Mesendoderm (in vitro differentiated cells): Measurements from ENCODE around the gene RAB31.

Experiments used
- DNase-seq: peaks from one replicate; pipeline ENCODE4 v3.0.0; 2013
- H2AK5ac ChIP-seq: 2 replicates; pipeline ENCODE4 v1.6.1; 2013; ENCODE audit warnings: low read length, inconsistent platforms
- H2BK120ac ChIP-seq: 2 replicates; pipeline ENCODE4 v1.6.1; 2013; ENCODE audit warnings: low read depth, mild to moderate bottlenecking, low read length, moderate library complexity, mixed read lengths
- H2BK15ac ChIP-seq: replicated peaks from 2 replicates; pipeline ENCODE4 v1.6.1; 2013; ENCODE audit warnings: low read depth, mild to moderate bottlenecking, moderate library complexity
- H2BK5ac ChIP-seq: 2 replicates; pipeline ENCODE4 v1.6.1; 2013; ENCODE audit warnings: low read length, inconsistent platforms
- H3K18ac ChIP-seq: 2 replicates; pipeline ENCODE4 v1.6.1; 2013; ENCODE audit warnings: mild to moderate bottlenecking, low read length, mixed read lengths
- H3K23ac ChIP-seq: one replicate; pipeline ENCODE4 v1.6.1; 2013; ENCODE audit warnings: low read length
- H3K27ac ChIP-seq: 2 replicates; pipeline ENCODE4 v1.5.1; 2013; ENCODE audit warnings: low read depth, mild to moderate bottlenecking, inconsistent platforms, low read length, moderate library complexity
- H3K27me3 ChIP-seq: 2 replicates; pipeline ENCODE4 v1.6.1; 2013; ENCODE audit warnings: low read length, control low read depth, mild to moderate bottlenecking, inconsistent platforms; ENCODE audit not compliant: insufficient read depth, poor library complexity
- H3K36me3 ChIP-seq: 2 replicates; pipeline ENCODE4 v1.6.1; 2013; ENCODE audit warnings: low read length, inconsistent platforms; ENCODE audit not compliant: control insufficient read depth, insufficient read depth
- H3K4ac ChIP-seq: one replicate; pipeline ENCODE4 v1.6.1; 2013; ENCODE audit warnings: low read depth, mild to moderate bottlenecking, low read length, moderate library complexity
- H3K4me1 ChIP-seq: 2 replicates; pipeline ENCODE4 v1.6.1; 2013; ENCODE audit warnings: low read depth, low read length, inconsistent platforms; ENCODE audit not compliant: control insufficient read depth
- H3K4me2 ChIP-seq: 2 replicates; pipeline ENCODE4 v1.6.1; 2013; ENCODE audit warnings: low read length
- H3K4me3 ChIP-seq: 2 replicates; pipeline ENCODE4 v1.5.1; 2013; ENCODE audit warnings: mild to moderate bottlenecking, low read length
- H3K56ac ChIP-seq: one replicate; pipeline ENCODE4 v1.6.1; 2013; ENCODE audit warnings: low read length
- H3K79me1 ChIP-seq: 2 replicates; pipeline ENCODE4 v1.6.1; 2013; ENCODE audit warnings: low read length, inconsistent platforms
- H3K79me2 ChIP-seq: 2 replicates; pipeline ENCODE4 v1.6.1; 2013; ENCODE audit warnings: mild to moderate bottlenecking, low read length; ENCODE audit not compliant: control insufficient read depth, insufficient read depth
- H3K9ac ChIP-seq: 2 replicates; pipeline ENCODE4 v1.6.1; 2013; ENCODE audit warnings: low read length, inconsistent platforms
- H4K5ac ChIP-seq: one replicate; pipeline ENCODE4 v1.6.1; 2013; ENCODE audit warnings: low read length
- H4K8ac ChIP-seq: one replicate; pipeline ENCODE4 v1.6.1; 2013; ENCODE audit warnings: low read depth, mild to moderate bottlenecking, control low read depth, low read length, moderate library complexity
- WGBS: extraction: QIAGEN DNeasy Blood & Tissue Kit; methylation state at CpG from one replicate; pipeline ENCODE4 v1.1.7; 2013; ENCODE audit warnings: low lambda C conversion rate, missing lambda C conversion rate; ENCODE audit not compliant: insufficient coverage; ENCODE audit errors: extremely low coverage; 5-methylcytosine and 5-hydroxymethylcytosine counted together

Gene RAB31

DNA sequence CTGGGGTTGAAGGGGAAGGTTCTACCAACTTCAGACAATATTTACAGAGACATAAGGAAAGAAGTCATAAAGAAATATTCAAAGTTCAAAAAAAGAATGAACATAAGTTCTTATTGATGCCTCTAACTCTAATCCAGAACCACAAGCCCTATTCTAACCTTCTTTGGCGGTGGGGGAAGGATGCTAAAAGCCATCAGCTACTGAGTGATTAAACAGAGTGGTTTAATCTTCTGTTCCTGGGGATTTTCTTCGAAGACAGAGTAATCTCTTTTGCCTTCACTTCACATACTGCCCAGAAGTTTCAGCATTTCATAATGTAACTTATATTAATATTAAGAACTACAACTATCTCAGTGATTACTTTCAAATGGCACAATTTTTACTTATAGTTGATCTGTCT, 126.5 kb downstream of the RAB31 start:
- no peak overlapping the region for H3K4me2 ChIP-seq
- H3K4me3 ChIP-seq, result no peak overlapping the region
- H3K4ac ChIP-seq, result no peak overlapping the region
- no CpG with 5 or more reads among the region's 2 CpGs for WGBS
- H2AK5ac ChIP-seq, result no peak overlapping the region
- H2BK5ac ChIP-seq, result no peak overlapping the region
- H3K56ac ChIP-seq, result no peak overlapping the region
- no peak overlapping the region for H3K9ac ChIP-seq
- no peak overlapping the region for H3K23ac ChIP-seq
- H2BK120ac ChIP-seq, result no peak overlapping the region
- H3K4me1 ChIP-seq, result peaks cover 4% of the 10 kb centered on the region
- no peaks in the 10 kb centered on the region for H3K36me3 ChIP-seq
- no peak overlapping the region for H4K8ac ChIP-seq
- no peaks in the 10 kb centered on the region for H3K27me3 ChIP-seq
- DNase-seq, result no peak
- H4K5ac ChIP-seq, result no peak overlapping the region
- no peak overlapping the region for H3K18ac ChIP-seq
- H2BK15ac ChIP-seq, result no peak overlapping the region
- H3K27ac ChIP-seq, result no peak overlapping the region
- H3K79me2 ChIP-seq, result no peaks in the 10 kb centered on the region
- peaks cover 7% of the 10 kb centered on the region for H3K79me1 ChIP-seq

DNA sequence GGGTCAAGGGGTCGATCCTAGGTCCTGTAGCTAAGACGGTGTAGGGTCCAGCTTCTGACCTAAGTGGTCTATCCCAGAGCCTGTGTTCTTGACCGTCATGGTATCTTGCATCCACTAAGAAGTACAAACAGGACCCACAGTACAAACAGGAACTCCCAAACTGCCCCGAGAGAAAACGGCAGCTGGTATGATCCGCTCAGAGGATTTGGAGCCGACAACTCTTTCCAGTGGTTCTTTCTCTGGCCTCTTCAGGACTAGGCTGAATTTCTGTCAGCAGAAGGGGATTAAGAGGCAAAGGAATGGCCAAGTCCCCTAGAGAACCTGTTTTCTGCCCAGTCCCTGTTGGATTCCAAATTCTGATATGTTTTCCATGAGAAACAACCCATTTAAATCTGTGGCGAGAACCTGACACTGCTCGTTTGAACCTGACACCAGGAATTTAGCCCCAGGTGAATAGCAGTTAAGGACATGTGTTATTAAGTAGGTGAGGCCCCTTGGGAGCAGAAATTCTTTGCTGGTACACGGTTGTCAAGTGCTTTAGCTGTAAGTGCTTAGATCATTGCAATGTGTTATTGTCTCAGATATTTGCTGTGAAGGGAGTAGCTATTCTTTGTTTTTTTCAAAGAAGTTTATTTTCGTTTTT, 127.1 kb downstream of the RAB31 start:
- no peak overlapping the region for H2BK5ac ChIP-seq
- H3K27ac ChIP-seq, result no peak overlapping the region
- no peak overlapping the region for H2BK120ac ChIP-seq
- no peak overlapping the region for H3K4me2 ChIP-seq
- peaks cover 4% of the 10 kb centered on the region for H3K4me1 ChIP-seq
- no peak overlapping the region for H4K8ac ChIP-seq
- no peak overlapping the region for H3K4me3 ChIP-seq
- no CpG with 5 or more reads among the region's 11 CpGs for WGBS
- DNase-seq, result peak; percentile 91
- no peak overlapping the region for H4K5ac ChIP-seq
- H3K79me2 ChIP-seq, result no peaks in the 10 kb centered on the region
- no peak overlapping the region for H3K56ac ChIP-seq
- no peak overlapping the region for H3K18ac ChIP-seq
- no peak overlapping the region for H3K23ac ChIP-seq
- no peak overlapping the region for H3K9ac ChIP-seq
- no peak overlapping the region for H2AK5ac ChIP-seq
- peaks cover 7% of the 10 kb centered on the region for H3K79me1 ChIP-seq
- no peak overlapping the region for H3K4ac ChIP-seq
- no peak overlapping the region for H2BK15ac ChIP-seq
- H3K36me3 ChIP-seq, result no peaks in the 10 kb centered on the region
- H3K27me3 ChIP-seq, result no peaks in the 10 kb centered on the region

DNA sequence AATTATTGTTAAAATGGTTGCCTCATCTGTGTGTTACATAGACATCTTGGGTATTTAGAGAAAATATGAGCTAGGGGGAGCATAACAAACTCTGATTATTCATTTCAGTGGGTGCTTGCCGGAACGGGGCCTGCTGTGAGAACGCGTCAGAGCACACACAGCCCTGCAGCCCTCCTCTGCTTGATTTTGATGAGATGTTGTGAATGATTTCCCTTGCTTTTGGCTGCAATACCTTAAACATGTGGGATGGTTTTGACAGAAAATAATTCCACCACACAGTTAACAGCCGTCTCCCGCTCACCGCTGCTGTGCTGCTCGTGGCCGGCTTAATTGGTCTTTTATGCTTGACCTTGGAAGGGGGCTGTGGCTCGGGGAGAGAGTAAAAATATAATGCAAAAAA, 127.7 kb downstream of the RAB31 start:
- no peak overlapping the region for H2BK5ac ChIP-seq
- no CpG with 5 or more reads among the region's 10 CpGs for WGBS
- H3K79me1 ChIP-seq, result peaks cover 7% of the 10 kb centered on the region
- no peak overlapping the region for H3K23ac ChIP-seq
- H3K18ac ChIP-seq, result no peak overlapping the region
- no peak overlapping the region for H2BK120ac ChIP-seq
- no peak overlapping the region for H3K27ac ChIP-seq
- H3K4me2 ChIP-seq, result no peak overlapping the region
- DNase-seq, result no peak
- no peak overlapping the region for H4K5ac ChIP-seq
- no peaks in the 10 kb centered on the region for H3K27me3 ChIP-seq
- no peak overlapping the region for H3K4ac ChIP-seq
- H2BK15ac ChIP-seq, result no peak overlapping the region
- H3K4me3 ChIP-seq, result no peak overlapping the region
- no peak overlapping the region for H2AK5ac ChIP-seq
- H3K56ac ChIP-seq, result no peak overlapping the region
- H3K9ac ChIP-seq, result no peak overlapping the region
- peaks cover 4% of the 10 kb centered on the region for H3K4me1 ChIP-seq
- no peaks in the 10 kb centered on the region for H3K36me3 ChIP-seq
- no peaks in the 10 kb centered on the region for H3K79me2 ChIP-seq
- no peak overlapping the region for H4K8ac ChIP-seq

DNA sequence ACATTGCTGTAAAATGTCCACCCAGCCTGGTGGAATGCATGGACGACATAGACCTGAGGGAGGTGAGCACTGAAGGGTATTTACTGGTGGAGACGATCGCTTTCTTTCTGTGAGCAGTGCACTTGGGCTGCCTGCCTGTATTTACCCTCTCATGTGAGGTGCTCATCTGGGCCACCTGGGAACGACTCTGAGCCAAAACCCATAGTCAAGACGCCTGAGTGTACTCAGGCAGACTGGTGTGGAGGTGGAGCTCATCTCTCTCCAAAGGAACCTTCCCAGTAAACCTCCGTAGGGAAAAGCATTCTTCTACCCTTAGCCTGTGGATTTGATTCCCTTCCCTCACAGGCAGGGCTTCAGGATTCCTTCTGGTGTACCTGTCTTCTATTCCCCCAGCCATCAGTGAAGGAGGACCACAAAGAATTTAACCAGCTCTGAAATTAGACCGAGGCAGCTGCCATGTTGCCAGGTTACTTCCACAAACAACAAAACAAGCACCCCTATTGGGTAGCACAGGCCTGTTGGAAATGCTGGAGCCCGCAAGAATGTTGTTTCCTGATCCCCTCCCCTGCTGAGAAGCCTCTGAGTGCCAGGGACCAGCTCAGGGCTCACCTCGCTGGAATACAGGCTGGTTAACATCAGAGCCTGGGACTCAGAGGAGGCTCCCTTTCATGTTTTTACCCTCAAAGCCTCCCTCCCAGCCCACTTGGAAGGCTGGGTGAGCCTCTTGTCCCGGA, 130.2 kb downstream of the RAB31 start:
- Histone ChIP-seq H3K56ac (no peak overlapping the region), H3K4me3 (no peak overlapping the region), H3K4me1 (peaks cover 4% of the 10 kb centered on the region), H4K8ac (no peak overlapping the region), H2BK5ac (no peak overlapping the region), H3K4ac (no peak overlapping the region), H4K5ac (no peak overlapping the region), H3K4me2 (no peak overlapping the region), H2AK5ac (no peak overlapping the region), H3K27ac (no peak overlapping the region), H3K27me3 (no peaks in the 10 kb centered on the region), H3K23ac (no peak overlapping the region), H3K79me1 (peaks cover 7% of the 10 kb centered on the region), H3K79me2 (no peaks in the 10 kb centered on the region), H2BK120ac (no peak overlapping the region), H2BK15ac (no peak overlapping the region), H3K36me3 (no peaks in the 10 kb centered on the region), H3K9ac (no peak overlapping the region), H3K18ac (no peak overlapping the region)
- no CpG with 5 or more reads among the region's 10 CpGs for WGBS
- DNase-seq, result peak; percentile 99

DNA sequence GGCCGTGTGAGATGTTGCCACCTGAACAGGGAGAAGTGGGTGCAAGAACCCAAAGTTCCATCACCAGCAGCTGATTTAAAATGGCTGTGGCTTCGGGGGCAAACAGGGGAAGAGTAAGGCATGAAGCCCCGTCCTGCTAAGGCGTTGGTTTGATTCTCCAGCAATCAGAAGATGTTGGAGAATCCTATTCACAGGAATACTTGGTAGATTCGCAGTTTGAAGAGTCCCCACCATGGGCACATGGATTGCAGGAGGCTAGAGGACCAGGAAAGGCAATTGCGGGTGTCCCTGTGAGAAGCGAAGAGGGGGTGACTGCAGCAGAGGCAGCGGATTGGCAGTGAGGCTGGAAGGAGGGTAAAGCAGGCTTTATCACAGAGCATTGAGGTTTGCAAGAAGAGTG, 131.1 kb downstream of the RAB31 start:
- no peak overlapping the region for H2BK15ac ChIP-seq
- H4K8ac ChIP-seq, result no peak overlapping the region
- no peak overlapping the region for H4K5ac ChIP-seq
- no peak overlapping the region for H3K23ac ChIP-seq
- no CpG with 5 or more reads among the region's 8 CpGs for WGBS
- no peak overlapping the region for H3K9ac ChIP-seq
- H2AK5ac ChIP-seq, result no peak overlapping the region
- peaks cover 4% of the 10 kb centered on the region for H3K4me1 ChIP-seq
- no peak overlapping the region for H2BK120ac ChIP-seq
- DNase-seq, result no peak
- no peaks in the 10 kb centered on the region for H3K36me3 ChIP-seq
- H3K4ac ChIP-seq, result no peak overlapping the region
- peaks cover 7% of the 10 kb centered on the region for H3K79me1 ChIP-seq
- H3K27me3 ChIP-seq, result no peaks in the 10 kb centered on the region
- no peak overlapping the region for H3K4me3 ChIP-seq
- H3K79me2 ChIP-seq, result no peaks in the 10 kb centered on the region
- H3K56ac ChIP-seq, result no peak overlapping the region
- H3K4me2 ChIP-seq, result no peak overlapping the region
- no peak overlapping the region for H3K18ac ChIP-seq
- no peak overlapping the region for H3K27ac ChIP-seq
- no peak overlapping the region for H2BK5ac ChIP-seq
